T-cell (primary cell): ENCODE measurements around the gene CXCR6. TPM values are rescaled to one million over a fixed set of nuclear protein-coding genes. Genes with fewer than 3 reads are reported as not detected.

Experiments used
- ATAC-seq, 4 experiments: fragments of 200-7000 bp in 3 of 4; fragments of 150-1000 bp in 1 of 4; cut with Tn5 transposase; replicated peaks in 1 of 4; 1 replicate in 3 of 4; 2 replicates in 1 of 4; pipeline ENCODE4 v1.10.0; 2021; ENCODE audit warnings: moderate library complexity in 3 of 4, mild to moderate bottlenecking in 2 of 4, moderate number of reproducible peaks in 1 of 4
- CTCF ChIA-PET, 2 donors: fragments of 300-600 bp; sonication (Branson Sonifier 250); formaldehyde crosslinking; loops; one replicate each; lab custom pipeline; 2022; ENCODE audit warnings: antibody characterized with exemption in 2 of 2; lab: Charles Lee
- POLR2A ChIA-PET, 2 donors: fragments of 300-600 bp; sonication (Branson Sonifier 250); formaldehyde crosslinking; loops; one replicate each; lab custom pipeline; 2022; ENCODE audit warnings: antibody characterized with exemption in 2 of 2; lab: Charles Lee
- DNase-seq, 35 experiments: peaks; one replicate each; pipeline versions ENCODE4 v3.0.0 to v3.0.0-alpha.2; 2013 to 2023
- H3K27ac ChIP-seq: one replicate; pipeline ENCODE4 v1.5.1; 2013; ENCODE audit warnings: low read length
- H3K27me3 ChIP-seq, 2 experiments: replicated peaks in 1 of 2; 1 replicate in 1 of 2; 2 replicates in 1 of 2; pipeline versions ENCODE4 v1.6.1 to v1.7.0; 2013; ENCODE audit warnings: low read length in 1 of 2, mixed read lengths in 1 of 2; ENCODE audit not compliant: control insufficient read depth in 2 of 2, insufficient read depth in 2 of 2; ENCODE audit errors: extremely low read depth in 1 of 2
- H3K36me3 ChIP-seq, 2 donors: 1 replicate in 1 of 2; 2 replicates in 1 of 2; pipeline versions ENCODE4 v1.6.1 to v1.7.0; 2013; ENCODE audit warnings: low read length in 1 of 2; ENCODE audit not compliant: control insufficient read depth in 2 of 2, insufficient read depth in 1 of 2; ENCODE audit errors: extremely low read depth in 1 of 2
- H3K4me1 ChIP-seq, 2 experiments: 1 replicate in 1 of 2; 2 replicates in 1 of 2; pipeline versions ENCODE4 v1.6.1 to v1.7.0; 2013; ENCODE audit warnings: low read length in 2 of 2, mixed read lengths in 1 of 2; ENCODE audit not compliant: insufficient read depth in 2 of 2, control insufficient read depth in 1 of 2; ENCODE audit errors: extremely low read depth in 1 of 2
- H3K4me3 ChIP-seq, 2 donors: 1 replicate in 1 of 2; 2 replicates in 1 of 2; pipeline versions ENCODE4 v1.5.1 to v1.7.0; 2013; ENCODE audit warnings: mild to moderate bottlenecking in 2 of 2, low read length in 1 of 2, moderate library complexity in 1 of 2; ENCODE audit not compliant: control insufficient read depth in 1 of 2; ENCODE audit errors: extremely low read depth in 1 of 2
- H3K9me3 ChIP-seq: 2 replicates; pipeline ENCODE4 v1.7.0; 2013
- H3K27ac Mint-ChIP-seq, 2 donors: one replicate each; pipeline ENCODE4 v1.8.0; 2020 to 2021; ENCODE audit warnings: mild to moderate bottlenecking in 2 of 2, mixed read lengths in 2 of 2
- H3K27me3 Mint-ChIP-seq, 2 donors: one replicate each; pipeline ENCODE4 v1.8.0; 2021 to 2022; ENCODE audit warnings: mixed read lengths in 2 of 2
- H3K36me3 Mint-ChIP-seq: one replicate; pipeline ENCODE4 v1.8.0; 2021; ENCODE audit warnings: mixed read lengths
- H3K4me1 Mint-ChIP-seq, 3 donors: one replicate each; pipeline ENCODE4 v1.8.0; 2020 to 2022; ENCODE audit warnings: mixed read lengths in 3 of 3, mild to moderate bottlenecking in 1 of 3
- H3K4me3 Mint-ChIP-seq, 3 donors: one replicate each; pipeline ENCODE4 v1.8.0; 2020 to 2022; ENCODE audit warnings: mild to moderate bottlenecking in 3 of 3, mixed read lengths in 3 of 3, moderate library complexity in 3 of 3
- H3K9me3 Mint-ChIP-seq, 3 donors: one replicate each; pipeline ENCODE4 v1.8.0; 2020 to 2022; ENCODE audit warnings: mixed read lengths in 3 of 3
- whole genome bisulfite sequencing: methylation state at CpG from one replicate; pipeline ENCODE4 v1.1.5; 2013; ENCODE audit warnings: missing lambda C conversion rate; ENCODE audit not compliant: insufficient coverage; 5-methylcytosine and 5-hydroxymethylcytosine counted together
- total RNA-seq, 35 experiments: library from RNA in 6 of 35; stranded (reverse) in 6 of 35; fragments of 120-200 nt in 1 of 35; gene quantifications; one replicate each; pipeline versions ENCODE4 v1.2.1 to v1.2.4 and lab custom pipeline; 2013 to 2026

CXCR6 gene
- total RNA-seq, 5 donors from 2014 or later (not counting 1 experiment from before 2014, with no cell fraction given) = 2.0 to 14.7 (median 3.7) TPM

DNA sequence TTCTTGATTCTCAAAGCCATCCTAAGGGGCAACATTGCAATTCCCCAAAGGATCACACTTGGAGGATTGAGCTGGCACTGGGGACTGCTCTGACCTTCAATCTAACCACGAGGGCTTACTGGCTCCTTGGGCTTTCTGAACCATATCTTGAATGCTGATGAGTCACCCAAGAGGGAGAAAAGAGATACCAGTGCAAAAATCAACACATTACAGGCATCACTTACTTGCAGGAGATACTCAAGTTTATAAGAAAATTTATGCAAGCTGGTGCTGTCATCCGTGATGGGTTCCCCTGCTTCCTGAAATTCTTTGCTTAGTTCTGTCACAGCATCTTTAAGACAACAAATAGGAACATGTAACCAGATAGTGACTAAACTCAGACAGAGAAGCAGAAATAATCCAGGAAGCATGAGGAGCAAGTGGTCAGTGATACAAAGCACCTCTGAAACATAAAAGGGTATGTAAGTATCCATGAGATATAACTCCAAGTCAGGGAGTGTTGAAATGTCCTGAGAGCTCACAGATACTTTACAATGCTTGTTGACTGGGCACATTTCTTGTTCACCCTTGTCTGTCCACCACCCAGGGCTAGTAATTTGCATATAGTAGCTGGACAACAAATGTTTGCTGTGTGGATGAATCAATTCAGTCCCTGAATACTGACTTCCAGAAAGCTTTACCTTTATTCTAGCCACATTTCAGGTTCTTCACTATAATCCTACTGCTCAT lies 38.2 kb downstream of the CXCR6 start:
- WGBS = no CpG with 5 or more reads among the region's 2 CpGs
- no peak for DNase-seq
- Mint-ChIP-seq H3K4me3 (peak overlapping the region in 1 of 3 donors; percentile 0), H3K4me1 (peaks cover 43 to 75% (median 73%) of the 10 kb centered on the region in 3 donors), H3K36me3 (peaks cover 75% of the 10 kb centered on the region), H3K27ac (peak overlapping the region; percentile 76 to 79), H3K27me3 (no peaks in the 10 kb centered on the region), H3K9me3 (no peaks in the 10 kb centered on the region)
- H3K4me3 ChIP-seq = no peak overlapping the region
- H3K27ac ChIP-seq = peak overlapping the region; percentile 6
- H3K27me3 ChIP-seq = no peaks in the 10 kb centered on the region
- CTCF ChIA-PET = interaction anchor here in 1 of 2 donors (1.7 kb wide), 1 partner anchor 43 kb away, joined by 5 read pairs; no protein-coding TSS in a partner anchor
- peaks cover 29 to 55% of the 10 kb centered on the region in 2 experiments for H3K4me1 ChIP-seq
- peaks cover 21 to 60% of the 10 kb centered on the region in 2 donors for H3K36me3 ChIP-seq
- H3K9me3 ChIP-seq = no peaks in the 10 kb centered on the region
- POLR2A ChIA-PET = no interaction called here
- no peak for ATAC-seq

DNA sequence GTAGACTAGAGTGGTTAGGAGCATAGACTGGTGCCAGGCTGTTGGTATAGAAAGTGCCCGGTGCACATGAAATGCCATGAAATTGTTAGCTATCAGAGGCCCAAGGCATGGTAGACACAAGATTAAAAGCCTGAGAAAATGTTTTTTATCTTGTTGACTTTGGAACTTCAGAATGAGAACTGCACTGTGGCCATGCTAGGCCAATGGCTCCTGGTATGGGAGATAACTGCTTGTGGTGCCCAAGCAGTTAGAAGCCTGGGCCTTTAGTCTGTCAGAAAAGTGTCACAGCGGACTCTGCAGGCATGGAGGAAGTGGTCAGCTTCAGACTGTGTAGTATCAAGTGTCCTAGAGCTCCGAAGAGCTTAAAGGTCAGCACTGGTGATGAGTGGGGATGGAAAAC lies 40.5 kb downstream of the CXCR6 start:
- DNase-seq = no peak
- no peak overlapping the region for H3K27ac ChIP-seq
- ChIA-PET CTCF (interaction anchor here (0.5 to 0.7 kb wide), 2 partner anchors 50 to 54 kb away, joined by 3 read pairs; no protein-coding TSS in a partner anchor), POLR2A (no interaction called here)
- peak overlapping the region; percentile 52 to 73 for H3K27ac Mint-ChIP-seq
- H3K36me3 ChIP-seq = peaks cover 21 to 69% of the 10 kb centered on the region in 2 donors
- H3K9me3 Mint-ChIP-seq = no peaks in the 10 kb centered on the region
- WGBS = 100% methylated on average over 2 of the region's 3 CpGs
- H3K27me3 ChIP-seq = no peaks in the 10 kb centered on the region
- peaks cover 41 to 76% (median 76%) of the 10 kb centered on the region in 3 donors for H3K4me1 Mint-ChIP-seq
- peaks cover 73% of the 10 kb centered on the region for H3K36me3 Mint-ChIP-seq
- H3K27me3 Mint-ChIP-seq = no peaks in the 10 kb centered on the region
- H3K4me3 ChIP-seq = no peak overlapping the region
- no peaks in the 10 kb centered on the region for H3K9me3 ChIP-seq
- peaks cover 9 to 50% of the 10 kb centered on the region in 2 experiments for H3K4me1 ChIP-seq
- no peak overlapping the region for H3K4me3 Mint-ChIP-seq
- no peak for ATAC-seq

DNA sequence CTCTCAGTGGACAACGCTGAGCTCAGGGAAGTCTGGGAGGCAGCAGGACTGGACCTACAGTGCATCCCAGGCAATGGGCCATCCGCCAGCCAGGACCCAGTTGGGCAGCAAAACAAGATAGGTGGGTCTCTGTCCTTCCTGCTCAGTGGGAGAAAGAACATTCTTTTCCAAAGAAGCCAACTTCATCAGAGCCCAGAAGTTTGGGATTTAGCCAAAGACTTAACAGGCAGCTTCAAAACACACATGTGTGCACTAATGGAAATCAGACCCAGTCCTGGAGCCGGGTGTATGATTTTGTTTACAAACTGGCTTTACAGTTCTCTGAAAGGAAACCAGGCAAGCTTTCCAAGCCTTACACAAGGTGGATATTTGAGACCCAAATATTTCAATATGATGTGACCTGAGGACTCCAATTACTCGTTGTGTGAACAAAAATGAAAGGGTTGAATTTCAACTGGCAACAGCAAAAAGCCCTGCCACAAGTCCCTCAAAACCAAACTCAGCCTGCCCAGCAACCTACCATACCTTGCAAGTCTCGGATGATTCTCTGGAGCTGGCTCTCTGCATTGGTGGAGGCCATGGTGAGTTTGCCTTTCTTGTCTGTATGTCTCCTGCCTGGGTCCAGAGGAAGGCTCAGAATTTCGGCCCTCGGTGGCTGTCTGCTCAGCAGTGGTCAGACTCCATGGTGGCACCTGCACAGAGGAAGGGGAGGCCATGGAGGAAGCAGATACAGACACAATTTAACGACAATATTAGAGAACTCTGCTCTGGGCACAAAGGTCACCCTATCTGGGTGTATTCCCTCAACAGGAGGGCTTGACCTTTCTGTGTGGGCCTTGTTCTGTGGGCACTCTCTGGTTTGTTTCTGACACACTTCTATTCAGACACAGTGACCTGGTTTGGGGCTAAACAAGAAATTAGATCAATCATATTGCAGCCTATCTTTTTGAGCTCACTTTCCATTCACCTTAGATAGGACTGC lies 41.4 kb downstream of the CXCR6 start:
- peaks cover 37 to 77% (median 77%) of the 10 kb centered on the region in 3 donors for H3K4me1 Mint-ChIP-seq
- POLR2A ChIA-PET = interaction anchor here in 1 of 2 donors (0.6 kb wide), 1 partner anchor 9 kb away, joined by 3 read pairs; no protein-coding TSS in a partner anchor
- H3K27ac Mint-ChIP-seq = peak overlapping the region; percentile 76 to 77

DNA sequence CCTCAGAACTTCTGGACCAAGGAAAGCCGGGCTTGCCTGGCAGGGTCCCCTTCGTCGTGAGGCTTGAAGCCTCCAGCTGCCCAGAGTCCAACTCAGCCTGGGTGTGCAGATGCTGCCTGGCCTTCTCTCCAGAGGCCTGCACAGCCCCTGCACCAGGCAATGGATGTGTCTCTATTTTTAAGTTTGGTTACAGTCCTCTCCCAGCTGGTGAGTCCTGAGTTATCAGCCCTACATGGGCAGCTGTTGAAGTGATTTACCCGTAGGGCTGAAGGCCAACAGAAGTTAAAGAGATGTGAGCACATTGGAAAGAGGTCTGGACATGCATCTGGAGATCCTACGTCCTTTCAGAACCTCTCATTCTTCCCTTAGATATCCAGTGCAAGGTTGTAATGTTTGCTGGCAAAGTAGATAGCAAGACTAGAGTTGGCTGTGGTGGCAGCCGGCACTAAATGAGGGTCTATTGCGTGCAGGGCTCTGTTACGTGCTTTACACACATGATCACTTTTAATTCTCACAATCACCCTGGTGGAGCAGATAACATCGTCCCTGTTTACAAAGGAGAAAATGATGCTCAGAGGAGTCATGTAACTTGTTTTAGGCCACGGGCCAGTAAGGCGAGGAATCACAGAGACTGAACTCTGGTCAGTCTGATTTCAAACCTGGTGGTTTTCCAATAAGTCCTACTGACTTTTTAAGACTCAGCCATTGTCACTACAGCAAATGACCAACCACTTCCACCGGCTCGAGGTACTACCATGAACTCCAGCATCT lies 42.5 kb downstream of the CXCR6 start:
- Histone ChIP-seq H3K4me1 (peaks cover 3 to 51% of the 10 kb centered on the region in 2 experiments), H3K9me3 (no peaks in the 10 kb centered on the region), H3K27ac (no peak overlapping the region), H3K36me3 (peaks cover 21 to 65% of the 10 kb centered on the region in 2 donors), H3K27me3 (no peaks in the 10 kb centered on the region), H3K4me3 (no peak overlapping the region)
- Mint-ChIP-seq H3K36me3 (peaks cover 73% of the 10 kb centered on the region), H3K27me3 (no peaks in the 10 kb centered on the region), H3K27ac (peak overlapping the region; percentile 73 to 76), H3K4me3 (no peak overlapping the region), H3K9me3 (no peaks in the 10 kb centered on the region), H3K4me1 (peaks cover 46 to 77% (median 75%) of the 10 kb centered on the region in 3 donors)
- ChIA-PET CTCF (no interaction called here), POLR2A (interaction anchor here in 1 of 2 donors (0.6 to 1.0 kb wide), 2 partner anchors 8 to 80 kb away, joined by 3 read pairs; no protein-coding TSS in a partner anchor)
- DNase-seq (no peak), ATAC-seq (no peak)
- WGBS = 93% methylated on average over 6 of the region's 13 CpGs

More for the DNA sequence above, 41.4 kb downstream of the CXCR6 start:
- 92% methylated on average over 5 of the region's 8 CpGs for WGBS
- peaks cover 5 to 50% of the 10 kb centered on the region in 2 experiments for H3K4me1 ChIP-seq
- no peak overlapping the region for H3K27ac ChIP-seq
- H3K4me3 ChIP-seq = no peak overlapping the region
- Mint-ChIP-seq H3K36me3 (peaks cover 68% of the 10 kb centered on the region), H3K27me3 (no peaks in the 10 kb centered on the region), H3K9me3 (no peaks in the 10 kb centered on the region), H3K4me3 (no peak overlapping the region)
- DNase-seq (no peak), ATAC-seq (no peak)
- no peaks in the 10 kb centered on the region for H3K9me3 ChIP-seq
- CTCF ChIA-PET = interaction anchor here (0.5 to 0.7 kb wide), 2 partner anchors 51 to 53 kb away, joined by 3 read pairs; no protein-coding TSS in a partner anchor
- H3K27me3 ChIP-seq = no peaks in the 10 kb centered on the region
- H3K36me3 ChIP-seq = peaks cover 21 to 64% of the 10 kb centered on the region in 2 donors

DNA sequence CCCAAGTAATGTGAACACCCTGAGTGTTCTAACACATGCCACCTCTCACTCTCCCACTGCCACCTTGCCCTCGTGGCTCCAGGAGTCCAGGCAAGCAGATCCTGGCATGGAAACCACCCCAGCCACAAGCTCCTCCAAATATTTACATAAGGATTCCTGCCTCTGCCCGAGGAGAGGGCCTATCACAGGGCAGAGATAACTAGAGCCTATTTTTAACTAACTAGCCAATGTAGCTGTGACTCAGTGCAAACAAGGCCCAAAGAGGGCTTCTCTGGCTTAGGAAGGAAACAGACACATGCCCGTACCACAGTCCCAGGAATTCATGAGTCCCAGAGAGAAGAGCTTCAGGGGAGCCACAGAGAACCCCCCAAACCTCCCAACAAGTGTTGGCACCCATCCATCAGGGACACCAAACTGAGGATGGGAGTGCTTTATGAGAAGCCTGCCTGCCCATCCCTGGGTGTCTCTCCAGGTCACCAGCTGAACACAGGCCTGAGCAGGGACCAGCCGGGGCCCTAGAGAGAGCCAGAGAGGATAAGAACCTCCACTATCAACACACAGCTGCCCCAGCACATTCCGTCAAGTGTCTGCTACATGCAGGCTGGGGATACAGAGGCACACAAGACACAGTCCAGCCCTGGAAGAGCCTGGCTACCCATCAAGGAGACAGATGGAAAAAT lies 43.2 kb downstream of the CXCR6 start:
- Histone ChIP-seq H3K9me3 (no peaks in the 10 kb centered on the region), H3K27me3 (no peaks in the 10 kb centered on the region), H3K4me1 (peaks cover 0 to 51% of the 10 kb centered on the region in 2 experiments), H3K4me3 (no peak overlapping the region), H3K36me3 (peaks cover 18 to 58% of the 10 kb centered on the region in 2 donors), H3K27ac (peak overlapping the region; percentile 11)
- Mint-ChIP-seq H3K4me1 (peaks cover 44 to 74% (median 72%) of the 10 kb centered on the region in 3 donors), H3K4me3 (no peak overlapping the region), H3K27ac (peak overlapping the region; percentile 68 to 73), H3K9me3 (no peaks in the 10 kb centered on the region), H3K27me3 (no peaks in the 10 kb centered on the region), H3K36me3 (peaks cover 68% of the 10 kb centered on the region)
- no peak for ATAC-seq
- 95% methylated on average over 3 of the region's 5 CpGs for WGBS
- no peak for DNase-seq
- ChIA-PET POLR2A (interaction anchor here in 1 of 2 donors (1.0 kb wide), 1 partner anchor 79 kb away, joined by 3 read pairs; no protein-coding TSS in a partner anchor), CTCF (no interaction called here)
